SK-N-MC (cell line): ENCODE results near the gene SLC44A1.

Experiments
- EZH2 ChIP-seq: fragments of 200-600 bp; sonication (generic); IDR thresholded peaks from one replicate; pipeline ENCODE4 v1.6.1; 2017; ENCODE audit warnings: antibody characterized with exemption
- FOXP2 ChIP-seq: optimal IDR thresholded peaks from 2 replicates; pipeline ENCODE3; 2011; ENCODE audit warnings: mild to moderate bottlenecking, moderate library complexity; ENCODE audit not compliant: insufficient read depth; ENCODE audit errors: extremely low read length, control extremely low read depth
- POLR2AphosphoS5 ChIP-seq: IDR thresholded peaks from 2 replicates; pipeline ENCODE4 v1.6.1; 2012; ENCODE audit warnings: mild to moderate bottlenecking, low read depth, low read length, borderline replicate concordance

DNA sequence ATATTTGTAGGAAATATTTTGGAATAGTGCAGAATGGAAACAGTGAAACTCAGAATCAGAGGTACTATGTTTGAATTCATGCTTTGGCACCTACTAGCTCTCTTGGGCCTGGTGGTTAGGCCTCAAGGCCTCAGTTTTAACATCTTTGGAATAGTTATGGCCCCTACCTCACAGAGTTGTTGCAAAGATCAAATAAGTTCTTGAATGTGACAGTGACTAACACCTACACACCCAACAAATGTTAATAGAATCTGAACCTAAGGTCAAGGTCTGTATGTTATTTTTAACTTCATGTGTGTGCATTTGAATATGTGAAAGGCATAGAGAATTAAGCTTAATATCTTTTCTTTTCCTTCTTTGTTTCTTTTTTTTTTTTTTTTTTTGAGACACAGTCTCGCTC is 87.3 kb downstream of the SLC44A1 start:
- no peak for TF ChIP-seq POLR2AphosphoS5
- TF ChIP-seq EZH2, result no peak
- TF ChIP-seq FOXP2, result no peak
